ENCODE measurements around the gene ZC3HAV1. TPM values are rescaled to one million over a fixed set of nuclear protein-coding genes. Genes with fewer than 3 reads are reported as not detected.

ZC3HAV1 gene
- total RNA-seq, 1 experiment from 2014 or later: 38.0 TPM

DNA sequence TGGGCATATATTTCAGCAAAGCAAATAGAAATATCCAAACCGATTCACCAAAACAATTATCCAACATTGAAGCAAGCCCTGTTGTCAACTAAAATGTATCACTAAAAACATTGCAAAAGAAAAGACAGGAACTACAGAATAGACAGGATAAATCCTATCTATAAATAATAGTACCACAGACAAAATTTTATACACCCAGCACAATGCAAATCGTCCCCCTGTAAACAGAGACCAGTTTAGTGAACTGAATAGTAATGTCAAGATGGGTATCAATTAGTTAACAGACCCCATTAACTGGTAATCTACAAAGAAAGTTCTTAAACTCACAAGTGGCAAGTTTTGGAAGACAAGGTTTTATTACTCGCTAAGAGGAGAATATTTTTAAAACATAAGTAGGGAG, 4.0 kb downstream of the ZC3HAV1 start (continued):
- TF ChIP-seq, protein P1, sequence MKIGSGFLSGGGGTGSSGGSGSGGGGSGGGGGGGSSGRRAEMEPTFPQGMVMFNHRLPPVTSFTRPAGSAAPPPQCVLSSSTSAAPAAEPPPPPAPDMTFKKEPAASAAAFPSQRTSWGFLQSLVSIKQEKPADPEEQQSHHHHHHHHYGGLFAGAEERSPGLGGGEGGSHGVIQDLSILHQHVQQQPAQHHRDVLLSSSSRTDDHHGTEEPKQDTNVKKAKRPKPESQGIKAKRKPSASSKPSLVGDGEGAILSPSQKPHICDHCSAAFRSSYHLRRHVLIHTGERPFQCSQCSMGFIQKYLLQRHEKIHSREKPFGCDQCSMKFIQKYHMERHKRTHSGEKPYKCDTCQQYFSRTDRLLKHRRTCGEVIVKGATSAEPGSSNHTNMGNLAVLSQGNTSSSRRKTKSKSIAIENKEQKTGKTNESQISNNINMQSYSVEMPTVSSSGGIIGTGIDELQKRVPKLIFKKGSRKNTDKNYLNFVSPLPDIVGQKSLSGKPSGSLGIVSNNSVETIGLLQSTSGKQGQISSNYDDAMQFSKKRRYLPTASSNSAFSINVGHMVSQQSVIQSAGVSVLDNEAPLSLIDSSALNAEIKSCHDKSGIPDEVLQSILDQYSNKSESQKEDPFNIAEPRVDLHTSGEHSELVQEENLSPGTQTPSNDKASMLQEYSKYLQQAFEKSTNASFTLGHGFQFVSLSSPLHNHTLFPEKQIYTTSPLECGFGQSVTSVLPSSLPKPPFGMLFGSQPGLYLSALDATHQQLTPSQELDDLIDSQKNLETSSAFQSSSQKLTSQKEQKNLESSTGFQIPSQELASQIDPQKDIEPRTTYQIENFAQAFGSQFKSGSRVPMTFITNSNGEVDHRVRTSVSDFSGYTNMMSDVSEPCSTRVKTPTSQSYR (CRISPR knock-in tag; IDR thresholded peaks at IDR 0.05): no peak
- TF ChIP-seq TEAD1 (CRISPR knock-in tag; IDR thresholded peaks at IDR 0.05): no peak
- TF ChIP-seq, protein P2, sequence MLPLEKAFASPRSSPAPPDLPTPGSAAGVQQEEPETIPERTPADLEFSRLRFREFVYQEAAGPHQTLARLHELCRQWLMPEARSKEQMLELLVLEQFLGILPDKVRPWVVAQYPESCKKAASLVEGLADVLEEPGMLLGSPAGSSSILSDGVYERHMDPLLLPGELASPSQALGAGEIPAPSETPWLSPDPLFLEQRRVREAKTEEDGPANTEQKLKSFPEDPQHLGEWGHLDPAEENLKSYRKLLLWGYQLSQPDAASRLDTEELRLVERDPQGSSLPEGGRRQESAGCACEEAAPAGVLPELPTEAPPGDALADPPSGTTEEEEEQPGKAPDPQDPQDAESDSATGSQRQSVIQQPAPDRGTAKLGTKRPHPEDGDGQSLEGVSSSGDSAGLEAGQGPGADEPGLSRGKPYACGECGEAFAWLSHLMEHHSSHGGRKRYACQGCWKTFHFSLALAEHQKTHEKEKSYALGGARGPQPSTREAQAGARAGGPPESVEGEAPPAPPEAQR (CRISPR knock-in tag; IDR thresholded peaks at IDR 0.05): no peak
- no peak for TF ChIP-seq NFATC4 (CRISPR knock-in tag; IDR thresholded peaks at IDR 0.05)
- TF ChIP-seq, protein P3, sequence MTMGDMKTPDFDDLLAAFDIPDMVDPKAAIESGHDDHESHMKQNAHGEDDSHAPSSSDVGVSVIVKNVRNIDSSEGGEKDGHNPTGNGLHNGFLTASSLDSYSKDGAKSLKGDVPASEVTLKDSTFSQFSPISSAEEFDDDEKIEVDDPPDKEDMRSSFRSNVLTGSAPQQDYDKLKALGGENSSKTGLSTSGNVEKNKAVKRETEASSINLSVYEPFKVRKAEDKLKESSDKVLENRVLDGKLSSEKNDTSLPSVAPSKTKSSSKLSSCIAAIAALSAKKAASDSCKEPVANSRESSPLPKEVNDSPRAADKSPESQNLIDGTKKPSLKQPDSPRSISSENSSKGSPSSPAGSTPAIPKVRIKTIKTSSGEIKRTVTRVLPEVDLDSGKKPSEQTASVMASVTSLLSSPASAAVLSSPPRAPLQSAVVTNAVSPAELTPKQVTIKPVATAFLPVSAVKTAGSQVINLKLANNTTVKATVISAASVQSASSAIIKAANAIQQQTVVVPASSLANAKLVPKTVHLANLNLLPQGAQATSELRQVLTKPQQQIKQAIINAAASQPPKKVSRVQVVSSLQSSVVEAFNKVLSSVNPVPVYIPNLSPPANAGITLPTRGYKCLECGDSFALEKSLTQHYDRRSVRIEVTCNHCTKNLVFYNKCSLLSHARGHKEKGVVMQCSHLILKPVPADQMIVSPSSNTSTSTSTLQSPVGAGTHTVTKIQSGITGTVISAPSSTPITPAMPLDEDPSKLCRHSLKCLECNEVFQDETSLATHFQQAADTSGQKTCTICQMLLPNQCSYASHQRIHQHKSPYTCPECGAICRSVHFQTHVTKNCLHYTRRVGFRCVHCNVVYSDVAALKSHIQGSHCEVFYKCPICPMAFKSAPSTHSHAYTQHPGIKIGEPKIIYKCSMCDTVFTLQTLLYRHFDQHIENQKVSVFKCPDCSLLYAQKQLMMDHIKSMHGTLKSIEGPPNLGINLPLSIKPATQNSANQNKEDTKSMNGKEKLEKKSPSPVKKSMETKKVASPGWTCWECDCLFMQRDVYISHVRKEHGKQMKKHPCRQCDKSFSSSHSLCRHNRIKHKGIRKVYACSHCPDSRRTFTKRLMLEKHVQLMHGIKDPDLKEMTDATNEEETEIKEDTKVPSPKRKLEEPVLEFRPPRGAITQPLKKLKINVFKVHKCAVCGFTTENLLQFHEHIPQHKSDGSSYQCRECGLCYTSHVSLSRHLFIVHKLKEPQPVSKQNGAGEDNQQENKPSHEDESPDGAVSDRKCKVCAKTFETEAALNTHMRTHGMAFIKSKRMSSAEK (CRISPR knock-in tag; IDR thresholded peaks at IDR 0.05; ENCODE audit: borderline replicate concordance): no peak

DNA sequence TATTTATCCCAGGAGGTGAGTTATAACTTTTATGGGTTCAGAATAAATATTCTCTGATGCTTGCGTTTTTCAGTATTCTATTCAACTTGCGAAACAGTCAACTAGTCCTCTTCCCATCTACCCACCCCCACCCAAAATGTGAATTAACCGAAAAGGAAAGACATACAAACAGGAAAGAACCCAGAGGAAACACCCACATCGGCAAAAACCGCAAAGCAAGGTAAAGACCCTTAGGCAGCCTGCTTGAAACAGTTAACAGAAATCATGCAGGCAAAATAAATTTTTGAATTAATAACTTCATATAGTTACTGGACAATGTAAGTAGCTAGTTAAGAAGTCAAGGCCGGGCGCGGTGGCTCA, 5.4 kb downstream of the ZC3HAV1 start:
- H3K9me3 Mint-ChIP-seq: peaks cover 4% of the 10 kb centered on the region
- no peak for DNase-seq (ENCODE audit: low spot score)
- no peak overlapping the region for H3K4me3 Mint-ChIP-seq
- CTCF ChIA-PET: interaction anchor here (0.5 to 1.7 kb wide), 2 partner anchors 29 to 374 kb away, joined by 3 to 4 read pairs; no protein-coding TSS in a partner anchor
- POLR2A ChIA-PET: no interaction called here
- H3K4me1 Mint-ChIP-seq: peaks cover 23% of the 10 kb centered on the region
- ATAC-seq: no peak
- H3K27ac Mint-ChIP-seq: peak overlapping the region; percentile 29; the same call in 1 of the 2 replicates
- no peaks in the 10 kb centered on the region for H3K27me3 Mint-ChIP-seq (ENCODE audit: low read depth)
- H3K36me3 Mint-ChIP-seq: peaks cover 30% of the 10 kb centered on the region
- TF ChIP-seq NR1H2 (CRISPR knock-in tag; IDR thresholded peaks at IDR 0.05) (no peak), TP53 (CRISPR knock-in tag; IDR thresholded peaks at IDR 0.05) (no peak), GABPB1 (CRISPR knock-in tag; IDR thresholded peaks at IDR 0.05) (no peak), MYBL2 (CRISPR knock-in tag; IDR thresholded peaks at IDR 0.05) (no peak), ZNF263 (CRISPR knock-in tag; IDR thresholded peaks at IDR 0.05; ENCODE audit: low read depth) (no peak), SMAD3 (CRISPR knock-in tag; IDR thresholded peaks at IDR 0.05; ENCODE audit: borderline replicate concordance) (no peak), RELA (CRISPR knock-in tag; IDR thresholded peaks at IDR 0.05; ENCODE audit: borderline replicate concordance) (no peak)
- TF ChIP-seq, protein P4, sequence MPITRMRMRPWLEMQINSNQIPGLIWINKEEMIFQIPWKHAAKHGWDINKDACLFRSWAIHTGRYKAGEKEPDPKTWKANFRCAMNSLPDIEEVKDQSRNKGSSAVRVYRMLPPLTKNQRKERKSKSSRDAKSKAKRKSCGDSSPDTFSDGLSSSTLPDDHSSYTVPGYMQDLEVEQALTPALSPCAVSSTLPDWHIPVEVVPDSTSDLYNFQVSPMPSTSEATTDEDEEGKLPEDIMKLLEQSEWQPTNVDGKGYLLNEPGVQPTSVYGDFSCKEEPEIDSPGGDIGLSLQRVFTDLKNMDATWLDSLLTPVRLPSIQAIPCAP (CRISPR knock-in tag; IDR thresholded peaks at IDR 0.05): no peak
- TF ChIP-seq, protein P5, sequence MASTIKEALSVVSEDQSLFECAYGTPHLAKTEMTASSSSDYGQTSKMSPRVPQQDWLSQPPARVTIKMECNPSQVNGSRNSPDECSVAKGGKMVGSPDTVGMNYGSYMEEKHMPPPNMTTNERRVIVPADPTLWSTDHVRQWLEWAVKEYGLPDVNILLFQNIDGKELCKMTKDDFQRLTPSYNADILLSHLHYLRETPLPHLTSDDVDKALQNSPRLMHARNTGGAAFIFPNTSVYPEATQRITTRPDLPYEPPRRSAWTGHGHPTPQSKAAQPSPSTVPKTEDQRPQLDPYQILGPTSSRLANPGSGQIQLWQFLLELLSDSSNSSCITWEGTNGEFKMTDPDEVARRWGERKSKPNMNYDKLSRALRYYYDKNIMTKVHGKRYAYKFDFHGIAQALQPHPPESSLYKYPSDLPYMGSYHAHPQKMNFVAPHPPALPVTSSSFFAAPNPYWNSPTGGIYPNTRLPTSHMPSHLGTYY (CRISPR knock-in tag; IDR thresholded peaks at IDR 0.05): no peak
- TF ChIP-seq, protein P6, sequence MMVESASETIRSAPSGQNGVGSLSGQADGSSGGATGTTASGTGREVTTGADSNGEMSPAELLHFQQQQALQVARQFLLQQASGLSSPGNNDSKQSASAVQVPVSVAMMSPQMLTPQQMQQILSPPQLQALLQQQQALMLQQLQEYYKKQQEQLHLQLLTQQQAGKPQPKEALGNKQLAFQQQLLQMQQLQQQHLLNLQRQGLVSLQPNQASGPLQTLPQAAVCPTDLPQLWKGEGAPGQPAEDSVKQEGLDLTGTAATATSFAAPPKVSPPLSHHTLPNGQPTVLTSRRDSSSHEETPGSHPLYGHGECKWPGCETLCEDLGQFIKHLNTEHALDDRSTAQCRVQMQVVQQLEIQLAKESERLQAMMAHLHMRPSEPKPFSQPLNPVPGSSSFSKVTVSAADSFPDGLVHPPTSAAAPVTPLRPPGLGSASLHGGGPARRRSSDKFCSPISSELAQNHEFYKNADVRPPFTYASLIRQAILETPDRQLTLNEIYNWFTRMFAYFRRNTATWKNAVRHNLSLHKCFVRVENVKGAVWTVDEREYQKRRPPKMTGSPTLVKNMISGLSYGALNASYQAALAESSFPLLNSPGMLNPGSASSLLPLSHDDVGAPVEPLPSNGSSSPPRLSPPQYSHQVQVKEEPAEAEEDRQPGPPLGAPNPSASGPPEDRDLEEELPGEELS (CRISPR knock-in tag; IDR thresholded peaks at IDR 0.05): no peak
- TF ChIP-seq, protein P7, sequence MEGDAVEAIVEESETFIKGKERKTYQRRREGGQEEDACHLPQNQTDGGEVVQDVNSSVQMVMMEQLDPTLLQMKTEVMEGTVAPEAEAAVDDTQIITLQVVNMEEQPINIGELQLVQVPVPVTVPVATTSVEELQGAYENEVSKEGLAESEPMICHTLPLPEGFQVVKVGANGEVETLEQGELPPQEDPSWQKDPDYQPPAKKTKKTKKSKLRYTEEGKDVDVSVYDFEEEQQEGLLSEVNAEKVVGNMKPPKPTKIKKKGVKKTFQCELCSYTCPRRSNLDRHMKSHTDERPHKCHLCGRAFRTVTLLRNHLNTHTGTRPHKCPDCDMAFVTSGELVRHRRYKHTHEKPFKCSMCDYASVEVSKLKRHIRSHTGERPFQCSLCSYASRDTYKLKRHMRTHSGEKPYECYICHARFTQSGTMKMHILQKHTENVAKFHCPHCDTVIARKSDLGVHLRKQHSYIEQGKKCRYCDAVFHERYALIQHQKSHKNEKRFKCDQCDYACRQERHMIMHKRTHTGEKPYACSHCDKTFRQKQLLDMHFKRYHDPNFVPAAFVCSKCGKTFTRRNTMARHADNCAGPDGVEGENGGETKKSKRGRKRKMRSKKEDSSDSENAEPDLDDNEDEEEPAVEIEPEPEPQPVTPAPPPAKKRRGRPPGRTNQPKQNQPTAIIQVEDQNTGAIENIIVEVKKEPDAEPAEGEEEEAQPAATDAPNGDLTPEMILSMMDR (IDR thresholded peaks at IDR 0.05): no peak
- TF ChIP-seq, protein P8, sequence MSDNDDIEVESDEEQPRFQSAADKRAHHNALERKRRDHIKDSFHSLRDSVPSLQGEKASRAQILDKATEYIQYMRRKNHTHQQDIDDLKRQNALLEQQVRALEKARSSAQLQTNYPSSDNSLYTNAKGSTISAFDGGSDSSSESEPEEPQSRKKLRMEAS (CRISPR knock-in tag; IDR thresholded peaks at IDR 0.05): no peak

Measured in WTC11 (cell line).